Measurements from ENCODE around the gene BCL2. TPM values are rescaled to one million over a fixed set of nuclear protein-coding genes. Genes with fewer than 3 reads are reported as not detected.

The BCL2 gene
- total RNA-seq, 1 experiment from 2014 or later = 1.3 TPM

GRCh38 chr18:63150942-63151421 is 168.6 kb downstream of the BCL2 start:
- H2BK120ac ChIP-seq (ENCODE audit: low read depth, low read length, poor library complexity, severe bottlenecking) = no peak overlapping the region
- no peak overlapping the region for H2BK15ac ChIP-seq (ENCODE audit: low read depth, low read length)
- no peak overlapping the region for H3K27ac Mint-ChIP-seq
- H2AK5ac ChIP-seq (ENCODE audit: insufficient read length, low read length) = no peak overlapping the region
- H2AFZ ChIP-seq (ENCODE audit: low read length) = no peak overlapping the region
- H3K79me1 ChIP-seq (ENCODE audit: insufficient read depth, low read depth, low read length, poor library complexity, severe bottlenecking) = no peaks in the 10 kb centered on the region
- no peak overlapping the region for H2BK12ac ChIP-seq (ENCODE audit: insufficient read length, low read depth, low read length)
- H3K23me2 ChIP-seq (ENCODE audit: insufficient read length, low read depth, low read length, poor library complexity, severe bottlenecking) = no peaks in the 10 kb centered on the region
- no peaks in the 10 kb centered on the region for H3K9me3 ChIP-seq (ENCODE audit: control insufficient read depth, low read depth, low read length)
- H3K36me3 Mint-ChIP-seq (ENCODE audit: insufficient read depth in 1 of 3, low read depth in 3 of 3) = no peaks in the 10 kb centered on the region
- no peak overlapping the region for H3K23ac ChIP-seq (ENCODE audit: insufficient read length, low read depth, low read length)
- H3K4me2 ChIP-seq (ENCODE audit: insufficient read depth, insufficient read length, low read length) = no peak overlapping the region
- H3K79me2 ChIP-seq (ENCODE audit: insufficient read depth, low read length) = no peaks in the 10 kb centered on the region
- no peaks in the 10 kb centered on the region for H3K4me1 ChIP-seq (ENCODE audit: insufficient read depth, low read length)
- no peak overlapping the region for H4K5ac ChIP-seq (ENCODE audit: insufficient read length, low read depth, low read length)
- no peak overlapping the region for H3K18ac ChIP-seq (ENCODE audit: insufficient read length, low read depth, low read length)
- H3K4me3 Mint-ChIP-seq = no peak overlapping the region
- no peak for DNase-seq
- H3K27me3 ChIP-seq (ENCODE audit: insufficient read depth, low read length) = no peaks in the 10 kb centered on the region
- no peaks in the 10 kb centered on the region for H3K9me3 Mint-ChIP-seq
- H4K8ac ChIP-seq (replicated peaks; ENCODE audit: insufficient read length, low read depth, low read length) = no peak overlapping the region
- no peak overlapping the region for H3K9ac ChIP-seq (ENCODE audit: extremely low read depth, insufficient read length, low read length)
- no peak overlapping the region for H3K27ac ChIP-seq (ENCODE audit: insufficient read length, low read depth, low read length)
- no peak overlapping the region for H3K14ac ChIP-seq (ENCODE audit: insufficient read depth, low read length)
- no peak overlapping the region for H3K56ac ChIP-seq (ENCODE audit: insufficient read length, low read depth, low read length)
- no peak overlapping the region for H2BK5ac ChIP-seq (ENCODE audit: insufficient read length, low read length)
- no CpG with 5 or more reads among the region's 4 CpGs for WGBS (ENCODE audit: extremely low coverage, insufficient read length, low lambda C conversion rate)
- peaks cover 10 to 19% of the 10 kb centered on the region in 2 experiments for H3K4me1 Mint-ChIP-seq
- no peaks in the 10 kb centered on the region for H4K20me1 ChIP-seq (ENCODE audit: control insufficient read depth, insufficient read depth, insufficient read length)
- H4K91ac ChIP-seq (ENCODE audit: insufficient read length, low read depth, low read length) = no peak overlapping the region
- no peak overlapping the region for H3T11ph ChIP-seq (ENCODE audit: low read length)
- H3K4ac ChIP-seq (ENCODE audit: low read depth, low read length) = no peak overlapping the region
- H3K27me3 Mint-ChIP-seq (ENCODE audit: low read depth) = peaks cover 8% of the 10 kb centered on the region
- TF ChIP-seq CTCF (conservative IDR thresholded peaks at IDR 0.05) = no peak
- H2BK20ac ChIP-seq (ENCODE audit: low read depth, low read length, poor library complexity, severe bottlenecking) = no peak overlapping the region

Data from H9 (cell line).